ENCODE measurements around the gene PSMF1.

PSMF1 gene

GRCh38 chr20:1196634-1197033 is 78.2 kb downstream of the PSMF1 start:
- H3K4me3 ChIP-seq (ENCODE audit: low read length): no peak overlapping the region
- TF ChIP-seq CTCF (conservative IDR thresholded peaks at IDR 0.05; ENCODE audit: low read length): no peak
- no peak for DNase-seq (ENCODE audit: low read depth)

- DNase-seq (ENCODE audit: low read depth): no peak
- TF ChIP-seq CTCF (conservative IDR thresholded peaks at IDR 0.05; ENCODE audit: low read length): no peak
- H3K4me3 ChIP-seq (ENCODE audit: low read length): no peak overlapping the region
Measured at GRCh38 chr20:1197801-1198200, 79.4 kb downstream of the PSMF1 start.

- no peak overlapping the region for H3K4me3 ChIP-seq (ENCODE audit: low read length)
- TF ChIP-seq CTCF (conservative IDR thresholded peaks at IDR 0.05; ENCODE audit: low read length): no peak
- no peak for DNase-seq (ENCODE audit: low read depth)
Measured at GRCh38 chr20:1198751-1199150, 80.3 kb downstream of the PSMF1 start.

- TF ChIP-seq CTCF (conservative IDR thresholded peaks at IDR 0.05; ENCODE audit: low read length): no peak
- H3K4me3 ChIP-seq (ENCODE audit: low read length): no peak overlapping the region
- DNase-seq (ENCODE audit: low read depth): no peak
Measured at GRCh38 chr20:1199212-1199873, 80.9 kb downstream of the PSMF1 start.

GRCh38 chr20:1199964-1200363 is 81.6 kb downstream of the PSMF1 start:
- DNase-seq (ENCODE audit: low read depth): no peak
- no peak overlapping the region for H3K4me3 ChIP-seq (ENCODE audit: low read length)
- TF ChIP-seq CTCF (conservative IDR thresholded peaks at IDR 0.05; ENCODE audit: low read length): no peak

GRCh38 chr20:1202762-1203504 is 84.5 kb downstream of the PSMF1 start, which contains the start of gene C20orf202:
Gene C20orf202, plus strand, starts transcription at chr20:1203454. Its CDS starts 132 bp downstream, at chr20:1203586.
- H3K4me3 ChIP-seq (ENCODE audit: low read length): no peak within 1 kb of the TSS
- no peak for DNase-seq (ENCODE audit: low read depth)
- no peak for TF ChIP-seq CTCF (conservative IDR thresholded peaks at IDR 0.05; ENCODE audit: low read length)

- no peak for TF ChIP-seq CTCF (conservative IDR thresholded peaks at IDR 0.05; ENCODE audit: low read length)
Measured at GRCh38 chr20:1203630-1204029, 85.2 kb downstream of the PSMF1 start.

More at GRCh38 chr20:1203630-1204029, 85.2 kb downstream of the PSMF1 start:
- no peak overlapping the region for H3K4me3 ChIP-seq (ENCODE audit: low read length)
- no peak for DNase-seq (ENCODE audit: low read depth)
